ENCODE data around the gene NDST4.

The NDST4 gene

GRCh38 chr4:114780205-114780604 lies 333.2 kb downstream of the NDST4 start:
- no peak for DNase-seq (ENCODE audit: low spot score)
- TF ChIP-seq, protein P1, sequence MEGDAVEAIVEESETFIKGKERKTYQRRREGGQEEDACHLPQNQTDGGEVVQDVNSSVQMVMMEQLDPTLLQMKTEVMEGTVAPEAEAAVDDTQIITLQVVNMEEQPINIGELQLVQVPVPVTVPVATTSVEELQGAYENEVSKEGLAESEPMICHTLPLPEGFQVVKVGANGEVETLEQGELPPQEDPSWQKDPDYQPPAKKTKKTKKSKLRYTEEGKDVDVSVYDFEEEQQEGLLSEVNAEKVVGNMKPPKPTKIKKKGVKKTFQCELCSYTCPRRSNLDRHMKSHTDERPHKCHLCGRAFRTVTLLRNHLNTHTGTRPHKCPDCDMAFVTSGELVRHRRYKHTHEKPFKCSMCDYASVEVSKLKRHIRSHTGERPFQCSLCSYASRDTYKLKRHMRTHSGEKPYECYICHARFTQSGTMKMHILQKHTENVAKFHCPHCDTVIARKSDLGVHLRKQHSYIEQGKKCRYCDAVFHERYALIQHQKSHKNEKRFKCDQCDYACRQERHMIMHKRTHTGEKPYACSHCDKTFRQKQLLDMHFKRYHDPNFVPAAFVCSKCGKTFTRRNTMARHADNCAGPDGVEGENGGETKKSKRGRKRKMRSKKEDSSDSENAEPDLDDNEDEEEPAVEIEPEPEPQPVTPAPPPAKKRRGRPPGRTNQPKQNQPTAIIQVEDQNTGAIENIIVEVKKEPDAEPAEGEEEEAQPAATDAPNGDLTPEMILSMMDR (IDR thresholded peaks at IDR 0.05; ENCODE audit: extremely low read depth, missing control alignments) = peak; percentile 19
